ENCODE results near the gene MACROD2.

GRCh38 chr20:14521436-14521835 lies 526.1 kb downstream of the MACROD2 start:
- TF ChIP-seq CTCF (conservative IDR thresholded peaks at IDR 0.05; ENCODE audit: low read depth in 2 of 2) = no peak
- TF ChIP-seq POLR2AphosphoS5 (IDR thresholded peaks at IDR 0.05; ENCODE audit: low read depth) = no peak
- no peak for TF ChIP-seq EZH2phosphoT487 (IDR thresholded peaks at IDR 0.05; ENCODE audit: unreplicated experiment)
- TF ChIP-seq, protein P1, sequence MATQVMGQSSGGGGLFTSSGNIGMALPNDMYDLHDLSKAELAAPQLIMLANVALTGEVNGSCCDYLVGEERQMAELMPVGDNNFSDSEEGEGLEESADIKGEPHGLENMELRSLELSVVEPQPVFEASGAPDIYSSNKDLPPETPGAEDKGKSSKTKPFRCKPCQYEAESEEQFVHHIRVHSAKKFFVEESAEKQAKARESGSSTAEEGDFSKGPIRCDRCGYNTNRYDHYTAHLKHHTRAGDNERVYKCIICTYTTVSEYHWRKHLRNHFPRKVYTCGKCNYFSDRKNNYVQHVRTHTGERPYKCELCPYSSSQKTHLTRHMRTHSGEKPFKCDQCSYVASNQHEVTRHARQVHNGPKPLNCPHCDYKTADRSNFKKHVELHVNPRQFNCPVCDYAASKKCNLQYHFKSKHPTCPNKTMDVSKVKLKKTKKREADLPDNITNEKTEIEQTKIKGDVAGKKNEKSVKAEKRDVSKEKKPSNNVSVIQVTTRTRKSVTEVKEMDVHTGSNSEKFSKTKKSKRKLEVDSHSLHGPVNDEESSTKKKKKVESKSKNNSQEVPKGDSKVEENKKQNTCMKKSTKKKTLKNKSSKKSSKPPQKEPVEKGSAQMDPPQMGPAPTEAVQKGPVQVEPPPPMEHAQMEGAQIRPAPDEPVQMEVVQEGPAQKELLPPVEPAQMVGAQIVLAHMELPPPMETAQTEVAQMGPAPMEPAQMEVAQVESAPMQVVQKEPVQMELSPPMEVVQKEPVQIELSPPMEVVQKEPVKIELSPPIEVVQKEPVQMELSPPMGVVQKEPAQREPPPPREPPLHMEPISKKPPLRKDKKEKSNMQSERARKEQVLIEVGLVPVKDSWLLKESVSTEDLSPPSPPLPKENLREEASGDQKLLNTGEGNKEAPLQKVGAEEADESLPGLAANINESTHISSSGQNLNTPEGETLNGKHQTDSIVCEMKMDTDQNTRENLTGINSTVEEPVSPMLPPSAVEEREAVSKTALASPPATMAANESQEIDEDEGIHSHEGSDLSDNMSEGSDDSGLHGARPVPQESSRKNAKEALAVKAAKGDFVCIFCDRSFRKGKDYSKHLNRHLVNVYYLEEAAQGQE (IDR thresholded peaks at IDR 0.05; ENCODE audit: unreplicated experiment) = no peak
- TF ChIP-seq CREB1 (CRISPR knock-in tag; IDR thresholded peaks at IDR 0.05; ENCODE audit: low read depth) = no peak
- TF ChIP-seq ZNF331 (CRISPR knock-in tag; IDR thresholded peaks at IDR 0.05; ENCODE audit: low read depth) = no peak
- no peak for TF ChIP-seq EZH2 (IDR thresholded peaks at IDR 0.05; ENCODE audit: low read depth, unreplicated experiment)
- TF ChIP-seq NANOG (IDR thresholded peaks at IDR 0.05; ENCODE audit: borderline replicate concordance) = no peak

All from GM23338 (cell line).